Liver (tissue), 9 donors: ENCODE results near the gene RASL12. TPM values are rescaled to one million over a fixed set of nuclear protein-coding genes. Genes with fewer than 3 reads are reported as not detected.

Source experiments
- DNase-seq: peaks from one replicate; pipeline ENCODE4 v3.0.0-alpha.2; 2017; ENCODE audit warnings: low spot score
- H3K27ac ChIP-seq, 2 donors: one replicate each; pipeline ENCODE4 v1.7.0; 2013; ENCODE audit warnings: inconsistent platforms in 2 of 2, low read length in 2 of 2, control low read depth in 1 of 2, low read depth in 1 of 2, mild to moderate bottlenecking in 1 of 2
- H3K27me3 ChIP-seq, 4 donors: one replicate each; pipeline versions ENCODE4 v1.6.1 to v1.7.0; 2013; ENCODE audit warnings: low read length in 3 of 4, inconsistent platforms in 1 of 4, mild to moderate bottlenecking in 1 of 4, moderate library complexity in 1 of 4; ENCODE audit not compliant: control insufficient read depth in 4 of 4, insufficient read depth in 4 of 4
- H3K36me3 ChIP-seq, 4 donors: one replicate each; pipeline versions ENCODE4 v1.6.1 to v1.7.0; 2013; ENCODE audit warnings: low read length in 3 of 4, mild to moderate bottlenecking in 3 of 4, low read depth in 1 of 4, moderate library complexity in 1 of 4; ENCODE audit not compliant: control insufficient read depth in 4 of 4, insufficient read depth in 3 of 4
- H3K4me1 ChIP-seq, 4 donors: one replicate each; pipeline versions ENCODE4 v1.6.1 to v1.7.0; 2013; ENCODE audit warnings: low read length in 3 of 4, mild to moderate bottlenecking in 3 of 4, moderate library complexity in 1 of 4; ENCODE audit not compliant: control insufficient read depth in 4 of 4, insufficient read depth in 4 of 4
- H3K4me3 ChIP-seq, 3 donors: one replicate each; pipeline versions ENCODE4 v1.6.1 to v1.7.0; 2013; ENCODE audit warnings: low read length in 3 of 3, control low read depth in 1 of 3, low read depth in 1 of 3, mild to moderate bottlenecking in 1 of 3
- H3K9ac ChIP-seq, 2 donors: one replicate each; pipeline ENCODE4 v1.7.0; 2013; ENCODE audit warnings: low read length in 2 of 2, mild to moderate bottlenecking in 2 of 2, moderate library complexity in 2 of 2, control low read depth in 1 of 2, low read depth in 1 of 2
- H3K9me3 ChIP-seq, 4 donors: one replicate each; pipeline versions ENCODE4 v1.6.1 to v1.7.0; 2013; ENCODE audit warnings: low read length in 3 of 4; ENCODE audit not compliant: control insufficient read depth in 4 of 4
- ATF3 ChIP-seq: IDR thresholded peaks from 2 replicates; pipeline ENCODE4 v1.6.1; 2016; ENCODE audit warnings: antibody characterized with exemption
- EGR1 ChIP-seq, 2 donors: IDR thresholded peaks; 2 replicates each; pipeline ENCODE4 v1.6.1; 2016 to 2018; ENCODE audit warnings: antibody characterized with exemption in 2 of 2, low read depth in 2 of 2
- FOXA1 ChIP-seq: IDR thresholded peaks from 2 replicates; pipeline ENCODE4 v1.6.1; 2016; ENCODE audit warnings: antibody characterized with exemption
- FOXA2 ChIP-seq: IDR thresholded peaks from 2 replicates; pipeline ENCODE4 v1.6.1; 2016; ENCODE audit warnings: antibody characterized with exemption
- GABPA ChIP-seq, 2 donors: IDR thresholded peaks in 1 of 2; conservative IDR thresholded peaks in 1 of 2; 2 replicates each; pipeline ENCODE4 v1.6.1; 2016; ENCODE audit warnings: antibody characterized with exemption in 2 of 2, mild to moderate bottlenecking in 1 of 2, moderate library complexity in 1 of 2
- HNF4A ChIP-seq, 2 donors: conservative IDR thresholded peaks; 2 replicates each; pipeline ENCODE4 v1.6.1; 2016; ENCODE audit warnings: antibody characterized with exemption in 2 of 2, mild to moderate bottlenecking in 2 of 2
- HNF4G ChIP-seq: IDR thresholded peaks from 2 replicates; pipeline ENCODE4 v1.6.1; 2016; ENCODE audit warnings: antibody characterized with exemption
- JUND ChIP-seq, 2 donors: IDR thresholded peaks; 2 replicates each; pipeline ENCODE4 v1.6.1; 2016; ENCODE audit warnings: antibody characterized with exemption in 2 of 2
- NR2F2 ChIP-seq: IDR thresholded peaks from 2 replicates; pipeline ENCODE4 v1.6.1; 2016; ENCODE audit warnings: antibody characterized with exemption
- RAD21 ChIP-seq, 2 donors: IDR thresholded peaks; 2 replicates each; pipeline ENCODE4 v1.6.1; 2016; ENCODE audit warnings: antibody characterized with exemption in 2 of 2, mild to moderate bottlenecking in 2 of 2
- REST ChIP-seq: IDR thresholded peaks from 2 replicates; pipeline ENCODE4 v1.6.1; 2016; ENCODE audit warnings: antibody characterized with exemption, mild to moderate bottlenecking
- RXRA ChIP-seq, 2 donors: IDR thresholded peaks; 2 replicates each; pipeline ENCODE4 v1.6.1; 2017 to 2018; ENCODE audit warnings: antibody characterized with exemption in 2 of 2, mild to moderate bottlenecking in 1 of 2
- SP1 ChIP-seq: IDR thresholded peaks from 2 replicates; pipeline ENCODE4 v1.6.1; 2018; ENCODE audit warnings: antibody characterized with exemption, mild to moderate bottlenecking
- TAF1 ChIP-seq: conservative IDR thresholded peaks from 2 replicates; pipeline ENCODE4 v1.6.1; 2016; ENCODE audit warnings: antibody characterized with exemption, mild to moderate bottlenecking
- YY1 ChIP-seq: IDR thresholded peaks from 2 replicates; pipeline ENCODE4 v1.6.1; 2016; ENCODE audit warnings: antibody characterized with exemption, mild to moderate bottlenecking
- WGBS: extraction: QIAGEN DNeasy Blood & Tissue Kit; methylation state at CpG from one replicate; pipeline ENCODE4 v1.1.7; 2013; 5-methylcytosine and 5-hydroxymethylcytosine counted together
- polyA plus RNA-seq, 2 donors: library from polyadenylated mRNA; stranded (reverse) in 1 of 2; unstranded in 1 of 2; fragments of 200-250 nt in 1 of 2; fragments of >200 nt in 1 of 2; fragmentation: Nextera tagmentation in 1 of 2; extraction: Ambion mirVana in 1 of 2; gene quantifications; one replicate each; pipeline versions ENCODE4 v1.2.1 to v1.2.3, GENCODE V29; 2013 to 2015
- total RNA-seq, 2 donors: library from RNA; depleted of rRNA; stranded (reverse); fragments of >200 nt; gene quantifications; one replicate each; pipeline ENCODE4 v1.2.3, GENCODE V29; 2014
- TF ChIP-seq, protein P1 (sequence below): IDR thresholded peaks from 2 replicates; pipeline ENCODE4 v1.6.1; 2016; ENCODE audit warnings: antibody characterized with exemption
- TF ChIP-seq, protein P2 (sequence below): fragments of 150-350 bp; IDR thresholded peaks from 2 replicates; pipeline ENCODE4 v1.5.1; 2017; ENCODE audit warnings: improper control_type of control experiment, low read depth, low read length; ENCODE audit not compliant: missing input control
- TF ChIP-seq, protein P3 (sequence below): IDR thresholded peaks from 2 replicates; pipeline ENCODE4 v1.6.1; 2016; ENCODE audit warnings: antibody characterized with exemption
- donor health status: healthy.
- donor health status: healthy.
- donor health status: healthy.
- donor health status: healthy.
- donor health status: healthy.

RASL12 gene
- total and polyA plus RNA-seq, 4 donors = 0.50 to 0.92 (median 0.63) TPM

GRCh38 chr15:65085207-65085753 is 17.5 kb upstream of the RASL12 start:
- Histone ChIP-seq H3K9ac (no peak overlapping the region), H3K27me3 (no peaks in the 10 kb centered on the region), H3K27ac (no peak overlapping the region), H3K4me1 (peaks cover 17 to 41% (median 29%) of the 10 kb centered on the region in 4 donors), H3K9me3 (no peaks in the 10 kb centered on the region), H3K36me3 (no peaks in the 10 kb centered on the region), H3K4me3 (no peak overlapping the region)
- no peak for TF ChIP-seq GABPA (IDR thresholded peaks at IDR 0.05 in 1 of 2, conservative IDR thresholded peaks at IDR 0.05 in 1 of 2)
- TF ChIP-seq, protein P1, sequence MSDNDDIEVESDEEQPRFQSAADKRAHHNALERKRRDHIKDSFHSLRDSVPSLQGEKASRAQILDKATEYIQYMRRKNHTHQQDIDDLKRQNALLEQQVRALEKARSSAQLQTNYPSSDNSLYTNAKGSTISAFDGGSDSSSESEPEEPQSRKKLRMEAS = no peak
- no peak for TF ChIP-seq YY1
- TF ChIP-seq EGR1 (IDR thresholded peaks at IDR 0.05; ENCODE audit: low read depth in 2 of 2) = no peak
- no peak for TF ChIP-seq REST
- no peak for TF ChIP-seq TAF1
- TF ChIP-seq ATF3 = no peak
- no peak for TF ChIP-seq FOXA2
- TF ChIP-seq JUND (IDR thresholded peaks at IDR 0.05) = no peak
- no peak for TF ChIP-seq NR2F2
- TF ChIP-seq, protein P2, sequence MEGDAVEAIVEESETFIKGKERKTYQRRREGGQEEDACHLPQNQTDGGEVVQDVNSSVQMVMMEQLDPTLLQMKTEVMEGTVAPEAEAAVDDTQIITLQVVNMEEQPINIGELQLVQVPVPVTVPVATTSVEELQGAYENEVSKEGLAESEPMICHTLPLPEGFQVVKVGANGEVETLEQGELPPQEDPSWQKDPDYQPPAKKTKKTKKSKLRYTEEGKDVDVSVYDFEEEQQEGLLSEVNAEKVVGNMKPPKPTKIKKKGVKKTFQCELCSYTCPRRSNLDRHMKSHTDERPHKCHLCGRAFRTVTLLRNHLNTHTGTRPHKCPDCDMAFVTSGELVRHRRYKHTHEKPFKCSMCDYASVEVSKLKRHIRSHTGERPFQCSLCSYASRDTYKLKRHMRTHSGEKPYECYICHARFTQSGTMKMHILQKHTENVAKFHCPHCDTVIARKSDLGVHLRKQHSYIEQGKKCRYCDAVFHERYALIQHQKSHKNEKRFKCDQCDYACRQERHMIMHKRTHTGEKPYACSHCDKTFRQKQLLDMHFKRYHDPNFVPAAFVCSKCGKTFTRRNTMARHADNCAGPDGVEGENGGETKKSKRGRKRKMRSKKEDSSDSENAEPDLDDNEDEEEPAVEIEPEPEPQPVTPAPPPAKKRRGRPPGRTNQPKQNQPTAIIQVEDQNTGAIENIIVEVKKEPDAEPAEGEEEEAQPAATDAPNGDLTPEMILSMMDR = no peak
- no peak for TF ChIP-seq RXRA (IDR thresholded peaks at IDR 0.05)
- no peak for TF ChIP-seq SP1
- no peak for TF ChIP-seq RAD21 (IDR thresholded peaks at IDR 0.05)
- no peak for TF ChIP-seq FOXA1
- TF ChIP-seq, protein P3, sequence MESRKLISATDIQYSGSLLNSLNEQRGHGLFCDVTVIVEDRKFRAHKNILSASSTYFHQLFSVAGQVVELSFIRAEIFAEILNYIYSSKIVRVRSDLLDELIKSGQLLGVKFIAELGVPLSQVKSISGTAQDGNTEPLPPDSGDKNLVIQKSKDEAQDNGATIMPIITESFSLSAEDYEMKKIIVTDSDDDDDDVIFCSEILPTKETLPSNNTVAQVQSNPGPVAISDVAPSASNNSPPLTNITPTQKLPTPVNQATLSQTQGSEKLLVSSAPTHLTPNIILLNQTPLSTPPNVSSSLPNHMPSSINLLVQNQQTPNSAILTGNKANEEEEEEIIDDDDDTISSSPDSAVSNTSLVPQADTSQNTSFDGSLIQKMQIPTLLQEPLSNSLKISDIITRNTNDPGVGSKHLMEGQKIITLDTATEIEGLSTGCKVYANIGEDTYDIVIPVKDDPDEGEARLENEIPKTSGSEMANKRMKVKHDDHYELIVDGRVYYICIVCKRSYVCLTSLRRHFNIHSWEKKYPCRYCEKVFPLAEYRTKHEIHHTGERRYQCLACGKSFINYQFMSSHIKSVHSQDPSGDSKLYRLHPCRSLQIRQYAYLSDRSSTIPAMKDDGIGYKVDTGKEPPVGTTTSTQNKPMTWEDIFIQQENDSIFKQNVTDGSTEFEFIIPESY = no peak
- no peak for TF ChIP-seq HNF4A (conservative IDR thresholded peaks at IDR 0.05)
- TF ChIP-seq HNF4G = no peak
- no peak for DNase-seq
- WGBS = 84% methylated on average over 8 of the region's 8 CpGs
